Measurements from ENCODE around the gene ZNF343.

- TF ChIP-seq POLR2A (IDR thresholded peaks at IDR 0.05) (peak in 2 of 4 donors; percentile 73 to 84), CTCF (IDR thresholded peaks at IDR 0.05) (no peak)
Observed at GRCh38 chr20:2470423-2471193, 38.1 kb downstream of the ZNF343 start, which contains the start of gene SNRPB.
